B cell (primary cell): ENCODE data around the gene ACKR2. TPM values are rescaled to one million over a fixed set of nuclear protein-coding genes. Genes with fewer than 3 reads are reported as not detected.
"Not testable (repeated sequence)": the region's sequence is repeated elsewhere in the genome, so short reads cannot be mapped to it uniquely, and the experiment has no call there.

Experiments used
- ATAC-seq: fragments of 200-7000 bp; cut with Tn5 transposase; one replicate; pipeline ENCODE4 v1.10.0; 2021; ENCODE audit warnings: low read depth, mild to moderate bottlenecking, moderate number of reproducible peaks, moderate library complexity
- CTCF ChIA-PET: fragments of 350-600 bp; sonication (Branson Sonifier 250); formaldehyde crosslinking; loops from one replicate; lab custom pipeline; 2021; ENCODE audit warnings: antibody characterized with exemption, inconsistent platforms; lab: Charles Lee
- POLR2A ChIA-PET: fragments of 350-600 bp; sonication (Branson Sonifier 250); formaldehyde crosslinking; loops from one replicate; lab custom pipeline; 2021; ENCODE audit warnings: antibody characterized with exemption; lab: Charles Lee
- DNase-seq: peaks from one replicate; pipeline ENCODE4 v3.0.0; 2013
- H2AFZ ChIP-seq: 2 replicates; pipeline ENCODE4 v1.6.1; 2012; ENCODE audit warnings: mild to moderate bottlenecking, low read depth, low read length; ENCODE audit not compliant: insufficient read depth, poor library complexity, severe bottlenecking
- H3K27ac ChIP-seq, 2 donors: 1 replicate in 1 of 2; 2 replicates in 1 of 2; pipeline ENCODE4 v1.5.1; 2012 to 2013; ENCODE audit warnings: low read length in 2 of 2, mild to moderate bottlenecking in 2 of 2, moderate library complexity in 1 of 2
- H3K27me3 ChIP-seq, 4 experiments: fragments of 200-600 bp in 1 of 4; sonication (generic) in 1 of 4; replicated peaks in 1 of 4; 1 replicate in 2 of 4; 2 replicates in 2 of 4; pipeline versions ENCODE4 v1.6.1 to v1.7.0; 2013 to 2016; ENCODE audit warnings: low read length in 3 of 4, mild to moderate bottlenecking in 2 of 4, mixed read lengths in 1 of 4, moderate library complexity in 1 of 4; ENCODE audit not compliant: insufficient read depth in 4 of 4, control insufficient read depth in 3 of 4; ENCODE audit errors: control extremely low read depth in 1 of 4
- H3K36me3 ChIP-seq, 2 experiments: replicated peaks in 1 of 2; 1 replicate in 1 of 2; 2 replicates in 1 of 2; pipeline versions ENCODE4 v1.6.1 to v1.7.1; 2013; ENCODE audit warnings: low read length in 1 of 2; ENCODE audit not compliant: insufficient read depth in 2 of 2, control insufficient read depth in 1 of 2; ENCODE audit errors: control extremely low read depth in 1 of 2, extremely low read depth in 1 of 2
- H3K4me1 ChIP-seq, 2 donors: fragments of 200-600 bp in 1 of 2; sonication (generic) in 1 of 2; 1 replicate in 1 of 2; 2 replicates in 1 of 2; pipeline versions ENCODE4 v1.5.1 to v1.6.1; 2013 to 2017; ENCODE audit warnings: low read length in 2 of 2; ENCODE audit not compliant: control insufficient read depth in 2 of 2, insufficient read depth in 2 of 2
- H3K4me2 ChIP-seq: replicated peaks from 2 replicates; pipeline ENCODE3; 2012; ENCODE audit warnings: mild to moderate bottlenecking, low read depth, low read length; ENCODE audit not compliant: poor library complexity, severe bottlenecking
- H3K4me3 ChIP-seq, 5 experiments: fragments of 200-600 bp in 1 of 5; sonication (generic) in 1 of 5; 1 replicate in 3 of 5; 2 replicates in 2 of 5; pipeline versions ENCODE4 v1.5.1 to v1.7.0; 2011 to 2016; ENCODE audit warnings: low read length in 4 of 5, mild to moderate bottlenecking in 4 of 5, low read depth in 2 of 5, control low read depth in 1 of 5, moderate library complexity in 1 of 5; ENCODE audit not compliant: insufficient read depth in 1 of 5; ENCODE audit errors: control extremely low read depth in 1 of 5, extremely low read depth in 1 of 5
- H3K79me2 ChIP-seq: fragments of 200-600 bp; sonication (generic); one replicate; pipeline ENCODE4 v1.6.0; 2016; ENCODE audit warnings: low read length; ENCODE audit not compliant: control insufficient read depth, insufficient read depth
- H3K9ac ChIP-seq: fragments of 200-600 bp; sonication (generic); 2 replicates; pipeline ENCODE4 v1.6.1; 2017; ENCODE audit warnings: mild to moderate bottlenecking, low read length, moderate library complexity
- H3K9me3 ChIP-seq, 3 donors: one replicate each; pipeline versions ENCODE4 v1.6.1 to v1.7.1; 2013; ENCODE audit warnings: low read length in 2 of 3; ENCODE audit not compliant: control insufficient read depth in 2 of 3, insufficient read depth in 1 of 3; ENCODE audit errors: control extremely low read depth in 1 of 3
- H4K20me1 ChIP-seq: 2 replicates; pipeline ENCODE4 v1.6.0; 2012; ENCODE audit warnings: mild to moderate bottlenecking, low read length; ENCODE audit not compliant: insufficient read depth, control insufficient read depth, poor library complexity, severe bottlenecking
- H3K27ac Mint-ChIP-seq: one replicate; pipeline ENCODE4 v1.8.0; 2021; ENCODE audit warnings: mixed read lengths
- H3K27me3 Mint-ChIP-seq: one replicate; pipeline ENCODE4 v1.8.0; 2021; ENCODE audit warnings: mixed read lengths
- H3K4me1 Mint-ChIP-seq: one replicate; pipeline ENCODE4 v1.8.0; 2021; ENCODE audit warnings: mixed read lengths
- H3K4me3 Mint-ChIP-seq: one replicate; pipeline ENCODE4 v1.8.0; 2021; ENCODE audit warnings: mixed read lengths
- H3K9me3 Mint-ChIP-seq: one replicate; pipeline ENCODE4 v1.8.0; 2022; ENCODE audit warnings: mixed read lengths; ENCODE audit not compliant: insufficient read depth
- EZH2 ChIP-seq: IDR thresholded peaks from 2 replicates; pipeline ENCODE4 v1.6.1; 2012; ENCODE audit warnings: borderline replicate concordance, low read depth, mild to moderate bottlenecking, moderate library complexity, low read length; ENCODE audit not compliant: insufficient read depth, poor library complexity, severe bottlenecking
- WGBS: methylation state at CpG from one replicate; pipeline ENCODE4 v1.1.5; 2013; ENCODE audit warnings: missing lambda C conversion rate; ENCODE audit not compliant: insufficient coverage; 5-methylcytosine and 5-hydroxymethylcytosine counted together
- intact Hi-C: fragments of 100-400 bp; cut with micrococcal nuclease; formaldehyde crosslinking; loops from one replicate; pipeline ENCODE4 v1.10.0; 2022
- polyA plus RNA-seq: library from polyadenylated mRNA; depleted of rRNA; stranded (reverse); fragments of >200 nt; gene quantifications from 2 replicates; pipeline ENCODE4 v1.2.3, GENCODE V29; 2012
- total RNA-seq, 2 donors: library from RNA; stranded (reverse); fragments of 120-200 nt in 1 of 2; gene quantifications; 1 replicate in 1 of 2; 2 replicates in 1 of 2; pipeline versions ENCODE4 v1.2.3 to v1.2.4, GENCODE V29; 2013 to 2022
- TF ChIP-seq, protein P1 (sequence below): fragments of 200-600 bp; IDR thresholded peaks from one replicate; pipeline ENCODE4 v1.8.0; 2022; ENCODE audit warnings: antibody characterized with exemption, mild to moderate bottlenecking

Gene ACKR2
- total and polyA plus RNA-seq, 2 donors (not counting 1 experiment from before 2014, with no cell fraction given), result 0.31 to 1.7 TPM

DNA sequence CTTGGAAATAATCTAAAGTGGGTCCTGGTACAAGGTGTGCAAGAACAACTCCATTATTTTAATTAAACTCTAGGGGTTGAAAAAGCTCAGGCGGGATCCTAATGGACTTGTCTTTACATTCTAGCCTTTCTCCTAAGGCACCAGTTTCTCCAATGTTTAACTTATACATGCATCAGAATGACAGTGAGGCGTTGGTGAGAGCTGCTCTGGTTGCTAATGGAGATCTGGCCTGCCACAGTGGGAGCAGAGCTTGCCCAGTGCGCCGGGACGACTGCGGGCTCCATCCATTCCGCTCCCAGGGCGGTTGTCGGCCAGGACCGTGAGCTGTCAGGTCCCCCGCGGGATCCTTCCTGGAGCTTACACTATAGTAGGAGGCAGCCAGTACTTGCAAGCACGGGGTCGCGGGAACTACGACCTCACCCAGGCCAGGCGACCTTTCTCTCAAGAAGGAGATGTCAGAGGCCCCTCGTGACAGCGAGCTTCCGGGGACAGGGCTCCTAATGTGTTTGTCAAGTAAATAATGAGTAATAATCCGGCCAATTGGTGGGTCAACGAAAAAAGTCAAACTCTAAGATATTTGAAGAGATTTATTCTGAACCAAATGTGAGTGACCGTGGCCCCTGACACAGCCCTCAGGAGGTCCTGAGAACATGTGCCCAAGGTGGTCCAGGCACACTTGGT, 4.0 kb upstream of the ACKR2 start:
- Histone ChIP-seq H3K27ac (no peak overlapping the region), H4K20me1 (peaks cover 9% of the 10 kb centered on the region), H3K36me3 (no peaks in the 10 kb centered on the region), H3K9me3 (no peaks in the 10 kb centered on the region), H3K27me3 (peaks cover 0 to 2% (median 0%) of the 10 kb centered on the region in 4 experiments), H3K9ac (peak overlapping the region; percentile 88), H3K4me1 (peaks cover 17 to 22% of the 10 kb centered on the region in 2 donors), H3K4me2 (peak overlapping the region; percentile 95), H2AFZ (peak overlapping the region; percentile 99), H3K79me2 (peaks cover 34% of the 10 kb centered on the region), H3K4me3 (peak overlapping the region; percentile 61 to 89 (median 87))
- intact Hi-C loops, result loop anchor here (2.0 kb wide), 2 partner anchors 24 to 26 kb away; no protein-coding TSS in a partner anchor
- 63% methylated on average over 20 of the region's 23 CpGs for WGBS
- Mint-ChIP-seq H3K9me3 (no peaks in the 10 kb centered on the region), H3K4me3 (peak overlapping the region; percentile 98), H3K27ac (peak overlapping the region; percentile 91), H3K27me3 (peaks cover 20% of the 10 kb centered on the region), H3K4me1 (peaks cover 33% of the 10 kb centered on the region)
- DNase-seq, result peak; percentile 29
- POLR2A ChIA-PET, result no interaction called here
- ATAC-seq, result no peak
- CTCF ChIA-PET, result interaction anchor here (0.8 to 1.2 kb wide), 2 partner anchors 25 to 34 kb away, joined by 3 read pairs; no protein-coding TSS in a partner anchor
- TF ChIP-seq, protein P1, sequence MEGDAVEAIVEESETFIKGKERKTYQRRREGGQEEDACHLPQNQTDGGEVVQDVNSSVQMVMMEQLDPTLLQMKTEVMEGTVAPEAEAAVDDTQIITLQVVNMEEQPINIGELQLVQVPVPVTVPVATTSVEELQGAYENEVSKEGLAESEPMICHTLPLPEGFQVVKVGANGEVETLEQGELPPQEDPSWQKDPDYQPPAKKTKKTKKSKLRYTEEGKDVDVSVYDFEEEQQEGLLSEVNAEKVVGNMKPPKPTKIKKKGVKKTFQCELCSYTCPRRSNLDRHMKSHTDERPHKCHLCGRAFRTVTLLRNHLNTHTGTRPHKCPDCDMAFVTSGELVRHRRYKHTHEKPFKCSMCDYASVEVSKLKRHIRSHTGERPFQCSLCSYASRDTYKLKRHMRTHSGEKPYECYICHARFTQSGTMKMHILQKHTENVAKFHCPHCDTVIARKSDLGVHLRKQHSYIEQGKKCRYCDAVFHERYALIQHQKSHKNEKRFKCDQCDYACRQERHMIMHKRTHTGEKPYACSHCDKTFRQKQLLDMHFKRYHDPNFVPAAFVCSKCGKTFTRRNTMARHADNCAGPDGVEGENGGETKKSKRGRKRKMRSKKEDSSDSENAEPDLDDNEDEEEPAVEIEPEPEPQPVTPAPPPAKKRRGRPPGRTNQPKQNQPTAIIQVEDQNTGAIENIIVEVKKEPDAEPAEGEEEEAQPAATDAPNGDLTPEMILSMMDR, result no peak
- TF ChIP-seq EZH2, result no peak

DNA sequence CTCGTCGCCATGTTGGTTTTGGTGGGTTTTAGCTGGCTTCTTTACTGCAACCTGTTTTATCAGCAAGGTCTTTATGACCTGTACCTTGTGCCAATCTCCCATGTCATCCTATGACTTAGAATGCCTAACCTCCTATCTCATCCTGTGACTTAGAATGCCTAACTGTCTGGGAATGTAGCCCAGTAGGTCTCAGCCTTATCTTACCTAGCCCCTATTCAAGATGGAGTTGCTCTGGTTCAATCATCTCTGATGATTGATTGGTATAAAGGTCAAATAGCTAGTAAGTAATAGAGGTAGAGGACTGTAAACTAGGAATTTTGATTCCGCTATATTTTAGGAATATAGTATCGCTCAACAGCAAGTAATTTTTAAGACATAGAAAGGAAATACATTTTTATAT, 1.3 kb upstream of the ACKR2 start:
- peaks cover 6% of the 10 kb centered on the region for H4K20me1 ChIP-seq
- no peak overlapping the region for H3K27ac ChIP-seq
- peaks cover 0 to 2% (median 0%) of the 10 kb centered on the region in 4 experiments for H3K27me3 ChIP-seq
- H3K4me3 ChIP-seq, result no peak overlapping the region
- H3K36me3 ChIP-seq, result no peaks in the 10 kb centered on the region
- Mint-ChIP-seq H3K27me3 (peaks cover 20% of the 10 kb centered on the region), H3K4me1 (peaks cover 30% of the 10 kb centered on the region), H3K9me3 (no peaks in the 10 kb centered on the region), H3K27ac (no peak overlapping the region), H3K4me3 (no peak overlapping the region)
- no CpG with 5 or more reads among the region's 4 CpGs for WGBS
- no peak overlapping the region for H3K9ac ChIP-seq
- intact Hi-C loops, result no loop called here
- CTCF ChIA-PET, result no interaction called here
- ATAC-seq, result no peak
- peaks cover 13% of the 10 kb centered on the region for H3K79me2 ChIP-seq
- TF ChIP-seq, protein P1, result no peak
- TF ChIP-seq EZH2, result no peak
- no peak for DNase-seq
- POLR2A ChIA-PET, result no interaction called here
- no peak overlapping the region for H3K4me2 ChIP-seq
- H3K4me1 ChIP-seq, result peaks cover 15 to 22% of the 10 kb centered on the region in 2 donors
- H3K9me3 ChIP-seq, result no peaks in the 10 kb centered on the region
- no peak overlapping the region for H2AFZ ChIP-seq

DNA sequence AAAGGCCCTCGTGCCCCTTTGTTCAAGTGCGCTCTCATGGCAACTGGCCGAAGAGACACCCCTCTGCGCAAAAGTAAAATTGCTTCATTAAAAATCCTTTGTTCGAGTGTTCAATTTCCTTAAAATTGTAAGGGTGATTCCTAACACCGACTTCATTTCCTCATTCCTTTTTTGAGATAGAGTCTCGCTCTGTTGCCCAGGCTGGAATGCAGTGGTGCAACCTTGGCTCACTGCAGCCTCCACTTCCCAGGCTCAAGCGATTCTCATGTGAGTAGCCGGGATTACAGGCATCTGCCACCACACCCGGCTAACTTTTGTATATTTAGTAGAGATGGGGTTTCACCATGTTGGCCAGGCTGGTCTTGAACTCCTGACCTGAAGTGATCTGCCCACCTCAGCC, 1.5 kb downstream of the ACKR2 start:
- H2AFZ ChIP-seq, H3K4me3 ChIP-seq, H4K20me1 ChIP-seq, CTCF ChIA-PET, H3K4me2 ChIP-seq, H3K27ac Mint-ChIP-seq, H3K9me3 Mint-ChIP-seq, H3K9me3 ChIP-seq, H3K4me1 ChIP-seq, POLR2A ChIA-PET, intact Hi-C loops, H3K4me3 Mint-ChIP-seq, DNase-seq, H3K79me2 ChIP-seq, H3K36me3 ChIP-seq, H3K4me1 Mint-ChIP-seq, H3K9ac ChIP-seq, H3K27ac ChIP-seq, ATAC-seq, H3K27me3 ChIP-seq: not testable (repeated sequence)
- H3K27me3 Mint-ChIP-seq, result peaks cover 17% of the 10 kb centered on the region
- 98% methylated on average over 7 of the region's 10 CpGs for WGBS
